Muscle layer of duodenum (tissue), 2 donors: Measurements from ENCODE around the gene PRTFDC1.
"Not testable (repeated sequence)": the region's sequence is repeated elsewhere in the genome, so short reads cannot be mapped to it uniquely, and the experiment has no call there.

Experiments used
- H3K27ac ChIP-seq: one replicate; pipeline ENCODE4 v1.7.0; 2013; ENCODE audit warnings: mild to moderate bottlenecking, low read length
- H3K27me3 ChIP-seq: one replicate; pipeline ENCODE4 v1.7.0; 2013; ENCODE audit warnings: low read depth, mild to moderate bottlenecking, control low read depth, low read length
- H3K36me3 ChIP-seq, 2 donors: one replicate each; pipeline ENCODE4 v1.7.0; 2013; ENCODE audit warnings: low read length in 2 of 2, control low read depth in 1 of 2, mild to moderate bottlenecking in 1 of 2; ENCODE audit not compliant: insufficient read depth in 2 of 2, control insufficient read depth in 1 of 2
- H3K4me1 ChIP-seq, 2 donors: one replicate each; pipeline ENCODE4 v1.7.0; 2013; ENCODE audit warnings: low read length in 2 of 2, mild to moderate bottlenecking in 2 of 2, control low read depth in 1 of 2, moderate library complexity in 1 of 2; ENCODE audit not compliant: insufficient read depth in 2 of 2, control insufficient read depth in 1 of 2
- H3K4me3 ChIP-seq, 2 donors: one replicate each; pipeline ENCODE4 v1.7.0; 2013; ENCODE audit warnings: low read length in 2 of 2, low read depth in 1 of 2, mild to moderate bottlenecking in 1 of 2
- H3K9me3 ChIP-seq, 2 donors: one replicate each; pipeline ENCODE4 v1.7.0; 2013; ENCODE audit warnings: low read length in 2 of 2, control low read depth in 1 of 2, mild to moderate bottlenecking in 1 of 2; ENCODE audit not compliant: control insufficient read depth in 1 of 2
- donor health status: healthy.

PRTFDC1 gene

DNA sequence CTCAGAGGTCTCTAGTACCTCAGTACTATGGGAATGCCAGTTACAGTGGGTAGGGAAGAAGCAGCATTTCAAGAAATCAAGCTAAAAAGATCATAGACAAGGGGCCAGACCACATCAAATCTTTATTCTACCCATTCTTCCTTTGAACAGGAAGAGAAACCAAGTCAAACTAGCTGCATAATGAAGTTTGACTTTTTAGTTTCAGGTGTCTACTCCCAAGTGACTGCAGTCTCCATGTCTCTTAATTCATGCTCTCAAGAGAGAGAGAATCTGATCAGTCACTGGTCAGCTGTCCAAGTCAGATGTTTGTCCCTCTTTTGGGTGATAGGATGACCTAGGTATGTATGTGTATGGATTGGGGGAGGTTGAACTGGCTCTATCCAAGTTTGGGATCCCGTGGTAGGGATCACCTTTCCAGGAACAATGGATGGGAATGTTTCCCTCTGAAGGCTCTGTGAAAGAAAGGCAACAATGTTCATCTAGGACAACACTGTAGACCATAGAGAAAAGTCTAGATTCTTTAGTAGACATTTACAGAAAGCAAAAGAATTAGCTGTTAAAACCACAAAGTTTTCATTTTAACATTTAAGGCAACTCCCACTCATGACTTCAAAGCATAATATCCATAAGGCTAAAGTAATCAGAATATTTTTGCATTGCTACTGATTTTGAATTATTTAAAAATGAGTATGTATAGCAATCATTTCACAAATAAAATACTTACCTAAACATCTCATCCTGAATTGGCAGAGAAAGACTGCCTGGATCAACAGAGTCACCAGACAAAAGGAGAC lies 30.1 kb upstream of the PRTFDC1 start:
- no peak overlapping the region for H3K27ac ChIP-seq

GRCh38 chr10:24981161-24981710 lies 28.8 kb upstream of the PRTFDC1 start:
- H3K36me3 ChIP-seq, result no peaks in the 10 kb centered on the region
- no peaks in the 10 kb centered on the region for H3K27me3 ChIP-seq
- no peak overlapping the region for H3K27ac ChIP-seq
- no peak overlapping the region for H3K4me3 ChIP-seq
- H3K9me3 ChIP-seq, result no peaks in the 10 kb centered on the region
- no peaks in the 10 kb centered on the region for H3K4me1 ChIP-seq

More for the DNA sequence above, 30.1 kb upstream of the PRTFDC1 start:
- no peaks in the 10 kb centered on the region for H3K27me3 ChIP-seq
- H3K4me1 ChIP-seq, result no peaks in the 10 kb centered on the region
- no peaks in the 10 kb centered on the region for H3K9me3 ChIP-seq
- no peaks in the 10 kb centered on the region for H3K36me3 ChIP-seq
- no peak overlapping the region for H3K4me3 ChIP-seq

DNA sequence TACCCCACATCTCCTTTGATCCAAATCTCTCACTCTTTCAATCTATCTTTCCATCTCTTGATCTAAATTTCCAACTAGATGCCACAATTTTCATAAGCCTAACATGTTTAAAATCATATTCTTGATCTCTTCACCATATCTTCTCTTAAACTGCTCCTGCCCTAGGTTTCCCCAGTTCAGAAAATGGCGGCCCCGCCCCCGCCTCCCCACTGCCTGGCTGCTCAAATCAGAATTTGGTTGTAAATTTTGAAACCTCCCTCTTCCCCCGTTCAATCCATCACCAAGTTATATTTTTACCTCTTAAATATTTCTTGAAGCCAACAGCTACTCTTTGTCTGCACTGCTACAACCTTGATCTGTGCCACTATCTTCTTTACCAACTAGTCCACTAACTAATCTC lies 27.3 kb upstream of the PRTFDC1 start:
- Histone ChIP-seq H3K27ac (no peak overlapping the region), H3K36me3 (no peaks in the 10 kb centered on the region), H3K9me3 (no peaks in the 10 kb centered on the region), H3K4me1 (no peaks in the 10 kb centered on the region), H3K4me3 (no peak overlapping the region), H3K27me3 (no peaks in the 10 kb centered on the region)

DNA sequence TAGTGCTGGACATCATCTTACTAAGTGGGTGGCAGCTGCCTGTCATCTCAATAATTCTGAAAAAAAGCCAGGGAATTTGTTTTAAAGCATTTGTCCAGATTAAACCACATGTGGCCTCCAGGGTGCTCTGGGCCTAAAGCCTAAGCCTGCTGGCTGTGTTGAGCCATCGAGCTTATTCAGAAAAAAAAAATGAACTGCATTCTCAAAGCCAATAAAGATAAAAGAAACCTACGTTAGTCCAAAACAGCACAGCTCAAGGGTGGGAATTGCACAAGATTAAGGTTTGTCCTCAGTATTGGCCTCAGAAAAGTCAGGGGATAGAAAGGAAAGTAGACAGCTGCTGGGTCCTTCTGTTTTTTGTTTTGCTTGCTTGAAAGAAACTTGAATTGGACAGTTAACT lies 22.6 kb upstream of the PRTFDC1 start:
- H3K27ac ChIP-seq, result no peak overlapping the region
- H3K4me1 ChIP-seq, result no peaks in the 10 kb centered on the region
- H3K9me3 ChIP-seq, result no peaks in the 10 kb centered on the region
- no peaks in the 10 kb centered on the region for H3K27me3 ChIP-seq
- no peak overlapping the region for H3K4me3 ChIP-seq
- no peaks in the 10 kb centered on the region for H3K36me3 ChIP-seq

DNA sequence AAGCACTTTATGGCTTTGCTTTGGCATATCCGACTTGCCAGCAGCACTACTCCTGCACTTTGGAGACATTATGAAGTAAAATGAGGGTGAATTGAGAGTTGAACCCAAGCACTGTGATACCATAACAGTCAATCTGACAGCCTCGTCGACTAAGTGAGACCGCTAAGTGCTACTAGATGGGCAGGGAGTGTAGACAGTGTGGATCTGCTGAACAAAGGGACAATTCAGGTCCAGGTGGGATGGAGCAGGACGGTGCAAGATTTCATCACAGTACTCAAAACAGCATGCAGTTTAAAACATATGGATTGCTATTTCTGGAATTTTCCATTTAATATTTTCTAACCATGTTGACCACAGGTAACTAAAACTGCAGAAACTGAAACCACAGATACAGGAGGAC lies 20.8 kb upstream of the PRTFDC1 start:
- no peak overlapping the region for H3K4me3 ChIP-seq
- no peaks in the 10 kb centered on the region for H3K9me3 ChIP-seq
- H3K4me1 ChIP-seq, result no peaks in the 10 kb centered on the region
- H3K27ac ChIP-seq, result no peak overlapping the region
- H3K27me3 ChIP-seq, result no peaks in the 10 kb centered on the region
- no peaks in the 10 kb centered on the region for H3K36me3 ChIP-seq

DNA sequence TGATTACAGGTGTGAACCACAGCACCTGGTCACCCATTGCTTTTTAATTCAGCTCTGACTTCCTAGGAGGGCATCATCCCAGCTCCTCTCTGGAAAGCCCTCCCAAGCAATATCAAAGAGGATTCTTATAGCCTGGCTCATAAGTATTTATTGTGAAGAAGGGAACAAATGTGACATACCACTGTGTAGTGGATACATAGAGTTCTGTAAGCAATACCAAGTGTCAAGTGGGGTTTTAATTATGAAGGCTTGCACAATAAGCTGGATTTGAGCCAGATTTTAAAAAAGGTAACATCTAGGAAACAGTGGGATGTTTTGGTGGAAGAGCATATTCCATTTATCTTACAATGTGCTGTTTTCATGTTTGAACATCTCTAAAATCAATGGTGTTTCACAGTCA lies 19.0 kb upstream of the PRTFDC1 start:
- no peaks in the 10 kb centered on the region for H3K36me3 ChIP-seq
- no peak overlapping the region for H3K27ac ChIP-seq
- H3K9me3 ChIP-seq, result no peaks in the 10 kb centered on the region
- no peaks in the 10 kb centered on the region for H3K27me3 ChIP-seq
- H3K4me3 ChIP-seq, result no peak overlapping the region
- H3K4me1 ChIP-seq, result no peaks in the 10 kb centered on the region

DNA sequence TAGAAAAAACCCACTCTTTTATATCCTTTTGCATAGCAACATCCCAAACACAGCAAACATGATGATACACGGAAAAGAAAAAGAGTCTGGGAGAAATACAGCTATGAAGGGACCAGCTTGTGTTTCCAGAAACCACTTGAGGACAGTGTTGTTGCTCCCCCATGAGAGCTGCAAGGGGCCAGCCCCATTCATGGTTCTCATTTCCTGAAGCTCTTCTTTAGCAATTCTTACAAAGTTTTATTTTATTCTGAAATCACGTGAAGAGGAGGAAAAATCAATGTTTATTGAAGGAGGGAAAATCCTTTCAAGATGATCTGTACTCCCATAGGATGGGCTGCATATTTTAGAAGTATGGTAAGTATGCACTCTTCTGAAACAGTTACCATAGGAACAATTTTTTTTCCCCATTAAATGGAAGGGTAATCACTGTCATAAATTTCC lies 17.5 kb upstream of the PRTFDC1 start:
- no peaks in the 10 kb centered on the region for H3K9me3 ChIP-seq
- no peak overlapping the region for H3K27ac ChIP-seq

DNA sequence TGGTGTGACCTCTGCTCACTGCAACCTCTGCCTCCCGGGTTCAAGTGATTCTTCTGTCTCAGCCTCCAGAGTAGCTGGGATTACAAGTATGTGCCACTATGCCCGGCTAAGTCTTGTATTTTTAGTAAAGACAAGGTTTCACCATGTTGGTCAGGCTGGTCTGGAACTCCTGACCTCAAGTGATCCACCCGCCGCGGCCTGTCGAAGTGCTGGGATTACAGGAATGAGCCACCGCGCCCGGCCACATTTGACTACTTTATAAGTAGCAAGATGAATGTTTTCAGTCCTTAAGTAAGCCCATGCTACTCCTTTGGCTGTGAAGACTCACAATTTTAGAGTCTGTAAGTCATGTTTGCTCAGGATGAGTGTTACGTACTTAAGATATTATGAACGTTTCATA lies 16.5 kb upstream of the PRTFDC1 start:
- not testable (repeated sequence) for H3K9me3 ChIP-seq, H3K36me3 ChIP-seq, H3K27ac ChIP-seq, H3K27me3 ChIP-seq, H3K4me3 ChIP-seq, H3K4me1 ChIP-seq

More for the DNA sequence above, 17.5 kb upstream of the PRTFDC1 start:
- H3K4me1 ChIP-seq, result no peaks in the 10 kb centered on the region
- no peaks in the 10 kb centered on the region for H3K36me3 ChIP-seq
- no peaks in the 10 kb centered on the region for H3K27me3 ChIP-seq
- H3K4me3 ChIP-seq, result no peak overlapping the region

DNA sequence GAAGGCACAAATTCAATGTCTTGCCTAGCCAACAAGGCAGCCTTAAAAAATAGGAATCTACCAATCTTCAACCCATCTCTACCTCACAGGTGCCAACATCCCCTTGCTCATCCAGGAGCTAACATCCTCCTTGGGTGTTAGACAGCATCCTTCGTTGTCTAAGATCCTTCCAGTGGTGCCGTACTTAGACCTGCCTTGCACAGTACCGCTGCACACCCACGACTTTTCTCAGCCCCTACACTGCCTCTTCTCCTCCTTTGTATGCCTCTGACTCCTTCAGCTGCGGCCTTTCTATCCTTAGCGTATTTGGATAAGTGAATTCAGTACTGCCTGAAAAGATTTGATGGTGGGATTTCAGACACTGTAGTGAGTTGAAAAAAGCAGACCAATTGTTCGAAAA lies 15.9 kb upstream of the PRTFDC1 start:
- no peaks in the 10 kb centered on the region for H3K9me3 ChIP-seq
- H3K4me3 ChIP-seq, result no peak overlapping the region
- H3K27ac ChIP-seq, result no peak overlapping the region
- H3K27me3 ChIP-seq, result no peaks in the 10 kb centered on the region
- H3K4me1 ChIP-seq, result no peaks in the 10 kb centered on the region
- H3K36me3 ChIP-seq, result no peaks in the 10 kb centered on the region

DNA sequence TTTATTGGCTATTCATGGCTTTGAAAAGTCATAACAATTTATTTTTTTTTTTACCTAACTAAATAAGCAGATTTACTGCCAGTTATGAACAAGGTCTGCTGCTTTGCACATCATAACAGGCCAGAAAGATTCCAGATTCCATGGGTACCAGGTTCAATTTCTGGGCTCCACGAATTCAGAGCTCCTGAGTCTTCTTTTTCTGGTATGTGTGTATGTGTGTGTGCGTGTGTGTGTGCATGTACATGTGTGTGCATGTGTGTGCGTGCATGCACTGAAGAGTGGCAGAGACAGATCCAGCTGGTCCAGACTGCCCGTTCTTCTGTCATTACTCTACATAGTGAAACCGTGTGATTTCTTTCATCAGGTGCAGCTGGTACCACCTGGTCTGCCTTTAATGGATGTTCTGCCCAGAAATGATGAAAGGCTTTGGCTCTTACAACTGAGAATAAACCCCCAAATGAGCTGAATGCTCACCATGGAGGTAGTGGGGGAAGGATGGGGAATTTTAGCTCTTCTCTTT lies 14.6 kb upstream of the PRTFDC1 start:
- Histone ChIP-seq H3K27me3 (no peaks in the 10 kb centered on the region), H3K36me3 (no peaks in the 10 kb centered on the region), H3K9me3 (no peaks in the 10 kb centered on the region), H3K4me3 (no peak overlapping the region), H3K27ac (no peak overlapping the region), H3K4me1 (no peaks in the 10 kb centered on the region)

GRCh38 chr10:24965051-24965450 lies 12.6 kb upstream of the PRTFDC1 start:
- Histone ChIP-seq H3K27me3 (no peaks in the 10 kb centered on the region), H3K4me1 (no peaks in the 10 kb centered on the region), H3K36me3 (no peaks in the 10 kb centered on the region), H3K27ac (no peak overlapping the region), H3K4me3 (no peak overlapping the region), H3K9me3 (no peaks in the 10 kb centered on the region)
